Iris pigment epithelial cell (primary cell): Measurements from ENCODE around the gene PDIA5.
A peak's percentile ranks its signal among the peaks of the same experiment; 100 is the strongest.

ENCODE experiments used
- DNase-seq: peaks from one replicate; pipeline ENCODE4 v3.0.0-alpha.2; 2011; ENCODE audit warnings: low read depth

The PDIA5 gene

DNA sequence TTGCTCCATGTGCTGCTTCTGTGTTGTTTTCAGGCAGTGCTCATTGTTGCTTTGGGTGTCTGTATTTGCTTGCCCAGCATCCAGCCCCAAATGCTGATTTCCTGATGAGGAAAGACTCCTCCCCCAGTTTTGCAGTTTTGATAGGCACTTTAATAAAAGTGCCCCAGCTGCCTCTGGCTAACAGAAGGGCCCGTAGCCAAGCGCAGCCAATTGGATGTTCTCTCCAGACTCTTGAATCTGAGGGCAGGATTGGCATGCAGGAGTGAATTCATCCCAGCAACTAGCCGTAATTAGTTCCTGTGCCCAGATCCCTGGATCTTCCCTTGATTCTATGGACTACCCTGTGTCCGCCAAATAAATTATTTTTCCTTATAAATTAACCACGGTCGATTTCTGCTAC, 24.4 kb upstream of the PDIA5 start:
- no peak for DNase-seq

DNA sequence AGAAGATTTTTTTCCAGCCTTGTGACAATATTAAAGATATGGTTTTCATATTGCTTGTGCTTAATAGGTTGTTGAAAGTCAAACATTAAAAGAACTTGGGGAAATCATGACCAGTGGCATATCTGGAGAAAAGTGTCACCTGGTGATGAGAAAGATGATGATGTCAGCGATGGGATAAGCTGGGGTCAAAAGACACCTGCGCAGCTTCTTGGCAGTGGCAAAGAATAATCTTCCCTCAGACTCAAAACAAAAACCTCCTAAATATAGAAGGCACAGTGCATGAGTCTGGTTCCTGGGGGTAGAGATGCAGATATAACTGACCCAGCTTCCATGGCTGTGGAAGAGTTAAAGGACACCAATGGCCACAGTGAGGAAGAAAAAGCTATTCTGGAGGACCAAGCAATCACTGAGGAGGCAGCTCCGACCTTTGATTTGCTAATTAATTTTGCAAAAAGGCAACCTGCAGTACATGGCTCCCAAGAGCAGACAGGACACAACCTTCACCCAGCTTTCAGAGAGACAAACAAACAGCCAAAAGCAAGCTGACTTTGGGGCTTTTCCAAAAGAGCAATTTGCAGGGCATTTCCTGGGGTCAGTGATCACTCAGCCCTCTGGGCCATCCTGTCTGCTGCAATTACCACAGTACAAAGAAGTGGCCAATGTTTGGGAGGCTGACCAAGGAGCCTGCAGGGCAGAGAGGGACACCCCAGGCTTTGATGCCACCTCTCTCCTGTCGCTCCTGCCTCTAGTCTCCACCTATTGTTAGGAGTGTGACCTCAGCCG, 21.7 kb upstream of the PDIA5 start:
- no peak for DNase-seq

DNA sequence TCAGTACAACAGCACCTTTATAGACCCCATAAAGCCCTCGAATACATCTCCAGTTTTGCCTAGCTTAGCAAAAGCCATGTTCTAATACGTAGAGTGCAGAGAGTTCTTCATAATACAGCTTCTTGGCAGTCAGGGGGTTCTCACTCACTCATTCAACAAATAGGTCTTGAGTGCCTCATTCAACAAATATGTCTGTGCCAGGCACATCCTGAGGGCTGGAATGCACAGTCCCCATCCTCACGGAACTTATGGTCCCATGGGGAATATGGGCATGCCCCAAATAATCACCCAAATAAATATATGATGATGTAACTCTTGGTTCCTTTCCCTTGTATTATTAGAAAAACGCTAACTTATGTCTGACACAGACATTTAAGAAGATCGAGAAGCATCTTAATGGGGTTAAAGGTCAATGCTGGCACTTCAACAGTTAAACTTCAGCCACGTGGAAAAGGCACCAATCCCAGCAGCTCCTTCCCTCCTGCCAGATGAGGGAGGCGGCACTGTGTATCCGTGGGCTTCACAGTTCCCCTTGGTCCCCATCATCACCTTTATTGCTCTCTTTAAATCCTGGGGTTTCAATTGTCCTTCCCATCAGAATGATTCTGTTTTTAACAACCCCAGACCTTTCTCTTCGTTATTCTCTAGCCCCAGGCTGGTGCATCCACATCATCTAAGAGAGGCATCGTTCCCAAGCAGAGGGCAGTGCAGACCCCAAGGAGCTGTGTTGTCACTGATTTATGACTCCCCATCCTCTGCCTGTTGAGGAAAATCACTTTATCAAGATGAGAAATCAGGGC, 20.4 kb upstream of the PDIA5 start:
- no peak for DNase-seq

DNA sequence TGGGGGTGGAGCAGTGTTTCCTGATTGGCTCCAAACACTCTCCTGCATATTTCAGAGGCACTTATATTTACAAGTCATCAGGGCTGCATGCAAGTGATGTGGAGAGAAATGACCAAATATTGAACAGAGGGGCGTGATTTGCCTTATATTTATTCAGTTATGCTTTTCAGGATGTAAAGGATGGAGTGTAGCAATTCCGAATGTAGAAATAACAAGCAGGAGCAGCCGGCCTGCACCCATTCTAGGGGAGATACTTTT, 19.8 kb upstream of the PDIA5 start:
- no peak for DNase-seq

DNA sequence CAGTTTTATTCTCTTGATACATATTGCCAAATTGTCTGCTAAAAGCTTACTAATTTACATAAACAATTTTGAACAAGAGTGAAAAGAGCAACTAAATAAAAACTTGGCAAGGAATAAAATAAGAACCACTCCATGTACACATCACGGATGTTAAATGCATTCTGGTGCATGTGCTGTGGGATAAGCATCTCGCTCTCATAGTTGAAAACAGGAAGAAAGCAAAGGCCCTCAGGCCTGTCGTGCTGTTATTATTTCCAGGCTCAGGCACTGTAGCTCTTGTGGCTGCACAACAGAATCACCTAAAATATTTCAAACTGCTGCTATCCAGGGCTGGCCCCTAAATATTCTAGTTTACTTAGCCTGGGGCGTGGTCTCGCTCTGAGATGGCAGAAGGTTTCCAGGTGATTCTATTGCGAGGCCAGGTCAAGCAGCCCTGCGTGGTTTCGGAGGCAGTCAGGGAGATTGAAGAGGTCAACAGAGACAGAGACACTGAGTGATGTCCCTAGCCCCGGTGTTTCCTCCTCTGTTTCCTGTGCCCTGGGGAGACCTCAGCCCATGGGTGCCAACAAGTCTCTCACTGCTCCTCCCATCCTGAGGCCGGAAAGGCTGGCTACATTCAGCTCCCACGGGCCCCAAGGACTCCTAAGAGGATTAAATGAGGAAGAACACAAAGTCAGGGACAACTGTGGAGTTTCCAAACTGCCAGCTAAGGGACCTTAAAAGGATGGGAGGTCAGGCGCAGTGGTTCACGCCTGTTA, 18.2 kb upstream of the PDIA5 start:
- DNase-seq: no peak

DNA sequence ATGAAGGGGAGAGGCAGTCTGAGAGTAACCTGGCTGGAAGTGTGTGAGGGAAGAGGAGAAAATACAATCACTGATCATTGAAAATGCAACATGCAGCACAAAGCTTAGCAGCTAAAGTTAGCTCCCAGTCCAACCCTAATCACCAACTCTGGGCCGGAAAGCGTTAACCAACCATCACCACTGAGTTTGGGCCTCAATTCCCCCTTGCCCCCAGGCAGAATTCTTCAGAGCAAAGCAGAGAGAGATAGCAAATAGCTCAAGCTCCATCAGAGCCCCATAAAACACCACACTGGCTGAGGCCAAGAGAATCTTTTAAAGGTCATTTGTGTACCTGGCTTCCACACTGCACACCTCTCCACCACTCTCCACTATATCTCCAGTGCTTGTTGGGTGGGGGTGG, 16.2 kb upstream of the PDIA5 start:
- no peak for DNase-seq

DNA sequence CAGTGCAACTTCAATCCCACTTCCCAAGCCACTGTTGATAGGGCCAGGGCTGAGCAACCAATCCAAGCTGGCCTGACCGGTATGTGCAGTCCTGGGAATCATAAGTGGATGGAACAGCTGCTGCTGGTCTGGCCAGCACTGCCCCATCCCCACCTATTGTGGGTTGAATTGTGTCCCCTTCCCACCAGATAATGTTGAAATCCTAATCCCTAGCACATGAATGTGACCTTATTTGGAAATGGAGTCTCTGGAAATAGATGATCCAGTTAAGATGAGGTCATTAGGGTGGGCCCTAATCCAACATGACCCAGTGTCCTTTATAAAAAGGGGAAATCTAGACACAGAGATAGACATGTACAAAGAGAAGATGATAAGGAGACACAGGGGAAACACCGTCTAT, 13.7 kb upstream of the PDIA5 start:
- DNase-seq: no peak

DNA sequence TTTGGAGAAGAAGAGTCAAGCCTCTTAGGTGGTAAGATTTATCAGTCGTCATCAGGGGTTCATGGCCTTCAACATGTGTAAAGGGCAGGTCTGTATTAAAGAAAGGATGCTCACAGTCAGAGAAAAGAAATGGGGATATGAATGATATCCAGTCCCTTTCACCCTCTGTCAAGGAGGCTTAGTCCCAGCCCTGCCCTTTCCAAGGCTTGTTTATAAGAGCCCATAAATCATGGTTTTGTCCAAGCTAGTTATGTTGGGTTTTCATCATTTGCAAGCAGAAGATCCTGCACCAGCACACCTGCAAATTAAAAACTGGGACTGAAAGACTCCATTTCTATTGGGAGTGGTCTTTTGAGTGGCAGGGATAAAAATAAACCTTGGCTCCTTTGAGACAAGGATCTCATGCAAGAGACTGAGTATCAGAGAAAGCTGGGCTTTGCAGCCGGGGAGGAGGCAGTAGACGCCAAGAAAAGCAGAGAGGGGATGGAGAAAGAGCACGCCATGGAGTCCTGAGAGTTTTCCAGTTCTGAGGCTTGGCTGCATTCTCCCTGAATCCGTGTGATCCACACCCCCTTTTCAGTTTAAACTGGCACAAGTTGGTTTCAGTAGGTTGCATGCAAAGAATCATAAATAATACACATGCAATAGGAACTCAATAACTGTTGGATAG, 12.6 kb upstream of the PDIA5 start:
- DNase-seq: no peak

DNA sequence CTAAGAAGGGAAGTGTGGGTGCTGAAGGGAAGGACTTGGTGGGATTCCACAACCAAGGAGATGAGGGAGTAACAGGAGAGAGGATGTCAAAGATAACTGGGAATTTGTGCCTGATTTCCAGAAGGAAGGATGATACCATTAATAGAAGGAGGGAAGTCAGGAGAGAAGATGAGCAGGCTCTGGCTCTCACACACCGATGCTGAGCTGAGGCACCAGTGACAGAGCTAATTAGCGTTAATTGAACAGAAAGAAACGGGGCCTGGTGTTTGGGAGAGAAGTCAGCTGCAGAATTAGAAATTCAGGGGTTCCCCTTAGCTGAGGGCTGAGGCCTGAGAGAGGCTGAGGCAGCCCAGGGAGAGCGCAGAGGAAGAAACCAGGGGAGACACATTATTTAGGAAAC, 11.9 kb upstream of the PDIA5 start:
- DNase-seq: no peak

DNA sequence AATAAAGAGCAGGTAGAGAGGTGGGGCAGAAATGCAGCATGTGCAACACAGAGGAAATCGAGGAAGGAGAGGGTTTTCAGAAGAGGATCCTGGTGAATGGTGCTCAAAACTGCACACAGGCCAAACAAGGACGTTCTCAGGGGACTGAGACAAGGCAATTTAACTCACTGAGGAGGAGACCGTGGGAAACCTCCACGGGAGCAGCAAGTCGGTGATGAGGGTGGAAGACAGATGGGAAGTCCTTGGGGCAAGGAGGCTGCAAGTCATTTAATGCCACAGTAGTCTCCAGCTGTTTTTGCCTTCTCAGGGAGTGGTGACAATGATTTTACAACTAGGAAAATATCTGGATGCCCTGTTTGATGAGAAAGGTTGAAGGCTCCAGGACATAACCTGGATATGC, 11.5 kb upstream of the PDIA5 start:
- DNase-seq: no peak

DNA sequence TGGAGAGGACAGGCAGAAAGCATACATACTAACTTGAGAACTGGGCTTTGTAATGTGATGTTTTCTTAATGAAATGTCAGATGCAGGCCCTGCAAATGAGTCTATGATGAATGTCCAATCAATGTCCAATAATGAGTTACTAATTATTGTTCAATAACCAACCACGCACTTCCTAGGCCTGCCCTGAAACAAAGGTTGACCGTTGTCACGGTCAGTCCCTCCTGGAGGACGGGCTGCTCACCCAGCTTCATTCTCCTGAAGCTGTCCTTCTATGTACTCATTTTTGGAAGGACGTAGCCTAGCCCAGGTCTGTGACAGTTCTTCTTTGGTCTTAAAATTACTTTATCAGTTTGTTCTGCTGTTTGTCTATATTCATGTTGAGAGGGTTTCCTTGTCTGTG, 8.3 kb upstream of the PDIA5 start:
- DNase-seq: no peak

DNA sequence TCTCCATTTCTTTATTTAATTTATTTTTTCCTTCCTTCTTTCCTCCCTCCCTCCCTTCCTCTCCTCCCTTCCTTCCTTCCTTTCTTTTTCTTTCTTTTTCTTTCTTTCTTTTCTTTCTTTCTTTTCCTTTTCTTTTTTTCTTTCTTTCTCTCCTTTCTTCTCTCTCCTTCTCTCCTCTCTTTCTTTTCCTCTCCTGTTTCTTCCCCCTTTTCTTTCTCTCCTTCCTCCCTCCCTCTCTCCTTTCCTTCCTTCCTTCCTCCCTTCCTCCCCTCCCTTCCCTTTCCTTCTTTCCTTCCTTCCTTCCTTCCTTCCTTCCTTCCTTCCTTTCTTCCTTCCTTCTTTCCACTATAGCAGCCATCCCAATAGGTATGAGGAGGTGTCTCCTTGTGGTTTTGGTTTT, 6.8 kb upstream of the PDIA5 start:
- DNase-seq: no peak

DNA sequence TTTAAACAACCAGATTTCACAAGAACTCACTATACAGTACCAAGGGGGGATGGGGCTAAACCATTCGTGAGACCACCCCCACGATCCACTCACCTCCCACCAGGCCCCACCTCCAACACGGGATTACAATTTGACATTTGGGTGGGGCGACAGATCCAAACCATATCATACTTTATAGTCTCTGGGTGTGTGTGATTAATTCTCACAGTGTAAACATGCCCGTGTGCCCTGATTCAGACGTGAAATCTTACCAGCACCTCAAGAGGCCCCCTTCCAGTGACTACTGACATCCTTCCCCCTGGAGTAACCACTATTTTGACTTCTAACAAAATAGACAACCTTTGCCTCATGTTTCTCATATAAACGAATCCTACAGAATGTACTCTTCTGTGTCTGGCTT, 5.0 kb upstream of the PDIA5 start:
- no peak for DNase-seq

DNA sequence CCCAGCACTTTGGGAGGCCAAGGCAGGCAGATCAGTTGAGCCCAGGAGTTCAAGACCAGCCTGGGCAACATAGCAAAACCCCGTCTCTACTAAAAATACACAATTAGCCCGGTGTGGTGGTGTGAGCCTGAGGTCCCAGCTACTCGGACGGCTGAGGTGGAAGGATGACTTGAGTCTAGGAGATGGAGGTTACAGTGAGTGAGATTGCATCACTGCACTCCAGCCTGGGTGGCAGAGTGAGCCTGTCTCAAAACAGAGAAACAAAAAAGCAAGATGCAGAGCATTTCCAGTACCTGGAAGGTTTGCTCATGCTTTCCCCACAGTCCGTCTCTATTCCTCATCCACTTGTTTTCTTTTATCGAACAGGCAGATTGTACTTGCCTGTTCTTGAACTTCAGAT, 3.8 kb upstream of the PDIA5 start:
- no peak for DNase-seq

DNA sequence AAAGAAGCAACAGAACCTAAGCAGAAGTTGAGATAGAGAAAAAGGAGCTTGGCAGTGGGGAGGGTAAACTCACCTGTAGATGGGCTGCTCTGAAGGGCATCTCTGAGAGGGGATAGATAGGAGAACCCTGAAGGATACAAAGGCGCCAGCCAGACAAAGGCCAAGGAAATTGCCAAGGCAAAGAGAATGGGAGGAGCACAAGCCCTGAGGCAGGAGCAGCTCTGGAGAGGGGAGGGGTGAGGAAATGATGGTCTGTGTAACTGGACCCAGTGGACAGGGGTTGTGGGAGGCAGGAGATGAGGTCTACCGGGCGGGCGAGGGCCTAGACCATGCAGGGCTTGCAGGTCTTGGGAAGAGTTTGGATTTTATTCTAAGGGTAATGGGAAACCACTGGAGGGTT, 2.3 kb upstream of the PDIA5 start:
- no peak for DNase-seq

DNA sequence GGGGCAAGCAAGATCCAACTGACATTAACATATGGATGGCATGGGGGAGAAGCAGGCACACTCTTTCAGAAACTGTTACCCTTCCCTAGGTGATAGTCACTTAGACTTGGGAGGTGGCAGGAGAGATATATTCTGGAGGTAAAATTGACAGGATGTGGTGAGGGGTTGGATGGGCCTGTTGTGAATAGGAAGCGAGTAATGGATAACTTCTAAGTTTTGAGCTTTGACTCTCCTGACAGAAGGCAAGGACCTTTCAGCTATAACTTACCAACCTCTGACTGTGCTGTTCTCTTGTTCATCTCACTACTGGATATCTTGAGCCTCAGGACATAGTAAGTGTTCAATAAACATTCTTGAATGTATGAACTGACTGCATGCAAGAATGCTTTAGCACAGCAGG, 1.9 kb upstream of the PDIA5 start:
- no peak for DNase-seq

DNA sequence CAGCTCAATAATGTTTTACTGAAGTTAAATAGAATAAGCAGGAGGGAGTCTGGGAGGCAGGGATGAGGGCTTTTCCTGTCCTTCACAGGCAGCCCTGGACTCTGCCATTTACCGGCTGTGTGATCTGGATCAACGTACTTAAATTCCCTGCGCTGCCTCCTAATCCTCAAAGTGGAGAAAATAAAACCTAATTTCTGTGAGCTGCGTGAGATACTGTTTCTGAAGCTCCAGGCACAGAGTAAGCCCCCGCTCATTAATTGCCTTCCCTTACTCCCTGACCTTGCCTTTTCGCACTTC, 278 bp upstream of the PDIA5 start:
- DNase-seq: no peak

DNA sequence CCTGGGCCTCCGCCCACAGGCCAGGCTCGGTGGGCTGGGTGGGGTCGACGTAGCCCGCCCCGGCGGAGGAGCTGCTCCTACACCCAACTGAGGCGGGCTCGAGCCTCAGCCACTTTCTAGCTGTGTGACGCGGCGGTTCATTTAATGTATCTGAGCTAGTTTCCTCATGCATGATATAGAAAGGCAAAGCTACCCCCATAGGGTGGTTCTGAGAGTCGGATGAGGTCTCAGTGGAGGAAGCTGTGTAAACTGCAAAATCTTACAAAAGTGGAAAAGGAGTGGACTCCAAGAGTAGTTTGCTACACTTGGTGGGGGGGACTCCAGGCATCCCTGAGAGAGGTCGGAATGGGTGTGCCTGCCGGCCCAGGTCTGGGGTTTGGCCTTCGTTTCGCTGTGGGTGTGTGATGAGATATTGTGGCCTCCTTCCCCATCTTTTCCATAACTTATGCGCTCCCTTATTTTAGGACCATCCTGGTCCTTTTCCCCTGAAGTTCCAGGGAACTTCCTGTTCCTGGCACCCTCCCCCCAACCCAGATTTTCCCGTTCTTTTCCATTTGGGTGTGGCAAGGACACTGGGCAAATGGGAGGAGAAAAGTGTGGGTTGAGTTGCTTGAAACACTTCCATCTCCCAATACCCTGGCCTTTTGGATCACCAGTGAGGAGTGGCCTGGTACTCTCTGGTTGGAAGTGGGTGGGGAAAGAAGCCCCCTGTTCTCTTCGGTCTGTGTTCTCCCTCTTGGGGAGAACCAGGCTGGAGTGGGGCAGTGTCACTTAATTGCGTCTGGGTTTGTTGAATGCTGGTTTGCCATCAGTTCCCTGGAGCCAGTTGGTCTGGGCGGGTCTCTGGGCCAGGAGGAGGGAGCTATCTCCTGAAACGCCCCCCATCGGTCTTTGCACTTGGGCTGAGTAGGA, 1.1 kb downstream of the PDIA5 start:
- no peak for DNase-seq

DNA sequence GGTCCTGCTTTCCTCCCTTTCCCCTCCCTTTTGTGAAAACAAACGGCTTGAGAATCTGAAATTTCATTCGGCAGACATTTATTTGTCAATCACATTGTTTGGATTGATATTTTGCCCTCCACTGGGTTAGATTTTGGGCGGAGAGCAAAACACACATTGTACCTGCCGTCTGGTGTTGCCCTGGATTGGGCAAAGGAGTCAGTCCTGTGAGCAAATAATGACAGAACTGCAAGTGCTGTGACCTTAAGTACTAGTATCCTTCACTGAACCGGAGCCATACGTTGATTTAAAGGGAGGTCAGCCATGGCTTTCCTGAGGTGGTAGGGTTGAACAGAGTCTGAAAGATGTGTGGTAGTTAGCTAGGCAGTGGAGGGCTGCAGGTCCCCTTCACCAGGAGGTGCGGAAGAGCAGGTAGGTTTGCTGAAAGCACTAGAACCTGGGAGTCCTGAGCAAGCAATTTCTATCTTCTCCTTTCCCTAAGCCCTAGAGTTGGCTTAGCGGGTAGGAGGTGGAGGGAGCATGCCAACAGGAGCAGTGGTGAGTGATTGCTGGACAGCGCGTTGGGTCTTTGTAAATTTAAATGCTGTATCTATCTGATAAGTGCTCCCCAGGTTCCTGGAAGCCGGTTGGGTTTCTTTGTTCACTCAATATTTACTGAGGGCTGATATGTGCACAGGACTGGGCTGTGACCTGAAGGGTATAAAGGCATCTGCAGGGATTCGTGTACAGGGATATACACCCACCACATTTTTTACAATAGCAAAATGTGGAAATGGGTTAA, 2.0 kb downstream of the PDIA5 start:
- DNase-seq: no peak

DNA sequence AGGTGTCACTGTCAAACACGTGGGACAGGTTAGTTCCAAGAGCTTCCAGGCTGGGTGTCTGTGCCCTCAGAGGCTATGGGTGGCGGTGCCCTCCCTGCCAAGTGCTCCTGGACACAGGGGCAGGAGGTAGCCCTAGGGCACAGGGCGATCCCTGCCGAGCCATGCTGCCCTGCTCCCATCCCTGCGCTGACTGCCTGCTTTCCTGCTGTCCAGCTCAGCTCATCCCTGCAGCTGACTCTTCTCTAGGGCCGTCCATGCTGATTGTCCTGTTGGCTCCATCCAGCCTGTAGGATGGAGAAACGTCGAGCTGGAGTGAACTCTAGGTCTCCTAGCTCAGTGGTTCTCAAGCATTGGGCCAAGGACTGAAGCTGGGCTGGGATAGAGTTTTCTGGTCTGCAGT, 3.7 kb downstream of the PDIA5 start:
- DNase-seq: no peak

DNA sequence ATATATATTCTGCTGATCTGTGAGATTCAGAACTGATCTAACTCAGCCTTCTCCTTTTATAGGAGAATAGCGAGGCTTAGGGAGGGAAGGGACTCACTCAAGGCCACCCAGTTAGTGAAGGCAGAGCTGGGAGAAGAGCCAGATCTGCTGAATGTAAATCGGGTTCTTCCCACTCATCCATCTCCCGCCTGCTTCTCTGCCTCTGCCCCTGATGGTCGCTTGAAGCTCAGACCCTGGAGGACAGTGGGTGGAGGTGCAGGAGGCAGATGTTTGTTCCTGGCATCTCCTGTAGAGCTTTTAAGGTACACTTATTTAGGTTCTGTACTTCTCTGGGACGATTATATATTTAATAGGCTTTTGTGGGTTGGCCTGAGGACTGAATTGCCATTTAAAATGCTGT, 4.3 kb downstream of the PDIA5 start:
- DNase-seq: peak; percentile 70
